Osteoblast (primary cell): ENCODE measurements around the gene SLC38A9. TPM values are rescaled to one million over a fixed set of nuclear protein-coding genes. Genes with fewer than 3 reads are reported as not detected.

Experiments
- DNase-seq: peaks from one replicate; pipeline ENCODE4 v3.0.0; 2011; ENCODE audit warnings: low spot score, mixed read lengths; ENCODE audit not compliant: insufficient read length; ENCODE audit errors: missing footprints
- H2AFZ ChIP-seq: 2 replicates; pipeline ENCODE4 v1.6.0; 2011; ENCODE audit warnings: mild to moderate bottlenecking, low read length
- H3K27ac ChIP-seq: 2 replicates; pipeline ENCODE4 v1.5.1; 2011; ENCODE audit warnings: mild to moderate bottlenecking, low read depth, low read length, moderate library complexity
- H3K27me3 ChIP-seq: 2 replicates; pipeline ENCODE4 v1.6.0; 2012; ENCODE audit warnings: mild to moderate bottlenecking, control low read depth, inconsistent platforms, low read length, moderate library complexity; ENCODE audit not compliant: insufficient read depth
- H3K36me3 ChIP-seq: 2 replicates; pipeline ENCODE4 v1.5.1; 2011; ENCODE audit warnings: mild to moderate bottlenecking, low read length, control low read depth, moderate library complexity; ENCODE audit not compliant: insufficient read depth
- H3K4me1 ChIP-seq: 2 replicates; pipeline ENCODE4 v1.5.1; 2011; ENCODE audit warnings: mild to moderate bottlenecking, low read length, control low read depth, moderate library complexity; ENCODE audit not compliant: insufficient read depth
- H3K4me2 ChIP-seq: 2 replicates; pipeline ENCODE4 v1.6.0; 2011; ENCODE audit warnings: mild to moderate bottlenecking, low read length; ENCODE audit not compliant: insufficient read depth
- H3K4me3 ChIP-seq: fragments of 200-600 bp; sonication (generic); 3 replicates; pipeline ENCODE4 v1.5.1; 2012; ENCODE audit warnings: mild to moderate bottlenecking, low read length, inconsistent platforms; ENCODE audit not compliant: insufficient read depth
- H3K79me2 ChIP-seq: 2 replicates; pipeline ENCODE4 v1.6.0; 2012; ENCODE audit warnings: mild to moderate bottlenecking, low read length, control low read depth, inconsistent platforms; ENCODE audit not compliant: insufficient read depth
- H3K9me3 ChIP-seq: 2 replicates; pipeline ENCODE4 v1.5.1; 2011; ENCODE audit warnings: low read depth, low read length, control low read depth
- H4K20me1 ChIP-seq: 2 replicates; pipeline ENCODE4 v1.6.0; 2012; ENCODE audit warnings: mild to moderate bottlenecking, low read length, control low read depth; ENCODE audit not compliant: insufficient read depth
- CTCF ChIP-seq: IDR thresholded peaks from 2 replicates; pipeline ENCODE4 v1.5.1; 2011; ENCODE audit warnings: mild to moderate bottlenecking, low read depth, low read length, moderate library complexity; ENCODE audit errors: extremely low read depth
- total RNA-seq: library from RNA; depleted of rRNA; stranded (reverse); fragments of >200 nt; gene quantifications from 2 replicates; pipeline ENCODE4 v1.2.3, GENCODE V29; 2012

SLC38A9 gene
- total RNA-seq, 1 donor: 42.3 TPM

GRCh38 chr5:55603922-55604321 lies 108.2 kb downstream of the SLC38A9 start:
- Histone ChIP-seq H3K27ac (peak overlapping the region; percentile 82), H3K4me1 (peaks cover 48% of the 10 kb centered on the region)
- peak; percentile 6 for TF ChIP-seq CTCF

GRCh38 chr5:55601628-55602027 lies 110.5 kb downstream of the SLC38A9 start:
- no peaks in the 10 kb centered on the region for H3K27me3 ChIP-seq
- TF ChIP-seq CTCF: no peak
- H3K4me3 ChIP-seq: peak overlapping the region; percentile 4
- peak overlapping the region; percentile 78 for H3K27ac ChIP-seq
- DNase-seq: no peak
- H2AFZ ChIP-seq: peak overlapping the region; percentile 60
- no peaks in the 10 kb centered on the region for H3K79me2 ChIP-seq
- H4K20me1 ChIP-seq: no peaks in the 10 kb centered on the region
- H3K9me3 ChIP-seq: no peaks in the 10 kb centered on the region
- H3K36me3 ChIP-seq: no peaks in the 10 kb centered on the region
- H3K4me2 ChIP-seq: peak overlapping the region; percentile 57
- peaks cover 62% of the 10 kb centered on the region for H3K4me1 ChIP-seq

More at GRCh38 chr5:55603922-55604321, 108.2 kb downstream of the SLC38A9 start:
- no peak overlapping the region for H3K4me2 ChIP-seq
- H3K36me3 ChIP-seq: no peaks in the 10 kb centered on the region
- H3K79me2 ChIP-seq: no peaks in the 10 kb centered on the region
- H4K20me1 ChIP-seq: no peaks in the 10 kb centered on the region
- no peak for DNase-seq
- peak overlapping the region; percentile 3 for H2AFZ ChIP-seq
- H3K27me3 ChIP-seq: no peaks in the 10 kb centered on the region
- no peak overlapping the region for H3K4me3 ChIP-seq
- no peaks in the 10 kb centered on the region for H3K9me3 ChIP-seq

- Histone ChIP-seq H4K20me1 (no peaks in the 10 kb centered on the region), H3K9me3 (no peaks in the 10 kb centered on the region), H3K27ac (peak overlapping the region; percentile 78), H3K36me3 (no peaks in the 10 kb centered on the region), H3K4me3 (peak overlapping the region; percentile 4), H2AFZ (peak overlapping the region; percentile 60), H3K27me3 (no peaks in the 10 kb centered on the region), H3K4me2 (peak overlapping the region; percentile 57), H3K4me1 (peaks cover 62% of the 10 kb centered on the region), H3K79me2 (no peaks in the 10 kb centered on the region)
- TF ChIP-seq CTCF: no peak
- no peak for DNase-seq
Measured at GRCh38 chr5:55601204-55601618, 110.9 kb downstream of the SLC38A9 start.

GRCh38 chr5:55600497-55601203 lies 111.5 kb downstream of the SLC38A9 start:
- Histone ChIP-seq H3K27ac (peak overlapping the region; percentile 78), H3K79me2 (no peaks in the 10 kb centered on the region), H3K27me3 (no peaks in the 10 kb centered on the region), H3K4me2 (peak overlapping the region; percentile 57), H4K20me1 (no peaks in the 10 kb centered on the region), H3K4me1 (peaks cover 62% of the 10 kb centered on the region), H3K36me3 (no peaks in the 10 kb centered on the region), H3K9me3 (no peaks in the 10 kb centered on the region), H3K4me3 (no peak overlapping the region), H2AFZ (peak overlapping the region; percentile 60)
- DNase-seq: peak; percentile 74
- TF ChIP-seq CTCF: no peak
